H1 (cell line): ENCODE data around the gene APPL2.

ENCODE experiments used
- CHD2 ChIP-seq: IDR thresholded peaks from 2 replicates; pipeline ENCODE4 v1.6.1; 2012; ENCODE audit warnings: low read length, improper control_type of control experiment
- EZH2 ChIP-seq: fragments of 200-600 bp; sonication (generic); IDR thresholded peaks from 2 replicates; pipeline ENCODE4 v1.7.1; 2012; ENCODE audit warnings: low read depth, mild to moderate bottlenecking, moderate library complexity, low read length, inconsistent platforms; ENCODE audit not compliant: severe bottlenecking
- GABPA ChIP-seq: IDR thresholded peaks from 2 replicates; pipeline ENCODE4 v1.6.1; 2011; ENCODE audit warnings: mild to moderate bottlenecking, low read length, moderate library complexity, borderline replicate concordance; ENCODE audit not compliant: insufficient read depth
- JUN ChIP-seq: IDR thresholded peaks from 2 replicates; pipeline ENCODE4 v1.6.1; 2011; ENCODE audit warnings: low read depth, mild to moderate bottlenecking, improper control_type of control experiment, low read length
- JUND ChIP-seq: IDR thresholded peaks from 2 replicates; pipeline ENCODE4 v1.6.1; 2011; ENCODE audit warnings: mild to moderate bottlenecking, improper control_type of control experiment, low read length
- MAX ChIP-seq: IDR thresholded peaks from 2 replicates; pipeline ENCODE4 v1.6.1; 2012; ENCODE audit warnings: inconsistent platforms
- POLR2A ChIP-seq, 2 experiments: IDR thresholded peaks; 1 replicate in 1 of 2; 2 replicates in 1 of 2; pipeline ENCODE4 v1.6.1; 2011; ENCODE audit warnings: low read depth in 2 of 2, low read length in 2 of 2, mild to moderate bottlenecking in 2 of 2; ENCODE audit errors: control extremely low read depth in 1 of 2
- POLR2AphosphoS5 ChIP-seq: IDR thresholded peaks from 2 replicates; pipeline ENCODE4 v1.6.1; 2011; ENCODE audit warnings: low read depth, low read length
- SIN3A ChIP-seq, 2 experiments: IDR thresholded peaks in 1 of 2; conservative IDR thresholded peaks in 1 of 2; 2 replicates each; pipeline ENCODE4 v1.6.1; 2011 to 2012; ENCODE audit warnings: low read length in 2 of 2, improper control_type of control experiment in 1 of 2, low read depth in 1 of 2, mild to moderate bottlenecking in 1 of 2
- SUZ12 ChIP-seq: fragments of 200-600 bp; sonication (generic); IDR thresholded peaks from 2 replicates; pipeline ENCODE4 v1.6.1; 2012; ENCODE audit warnings: mild to moderate bottlenecking, inconsistent platforms, low read length, moderate library complexity, mixed read lengths
- TF ChIP-seq, protein P1 (sequence below), 3 experiments: IDR thresholded peaks; 1 replicate in 2 of 3; 2 replicates in 1 of 3; pipeline versions ENCODE4 v1.5.1 to v1.6.1; 2011; ENCODE audit warnings: low read length in 3 of 3, mild to moderate bottlenecking in 3 of 3, inconsistent platforms in 2 of 3, low read depth in 1 of 3, moderate library complexity in 1 of 3; ENCODE audit not compliant: insufficient read depth in 1 of 3; ENCODE audit errors: control extremely low read depth in 1 of 3
- TF ChIP-seq, protein P2 (sequence below): IDR thresholded peaks from 2 replicates; pipeline ENCODE4 v1.6.1; 2012; ENCODE audit warnings: low read length, inconsistent platforms

DNA sequence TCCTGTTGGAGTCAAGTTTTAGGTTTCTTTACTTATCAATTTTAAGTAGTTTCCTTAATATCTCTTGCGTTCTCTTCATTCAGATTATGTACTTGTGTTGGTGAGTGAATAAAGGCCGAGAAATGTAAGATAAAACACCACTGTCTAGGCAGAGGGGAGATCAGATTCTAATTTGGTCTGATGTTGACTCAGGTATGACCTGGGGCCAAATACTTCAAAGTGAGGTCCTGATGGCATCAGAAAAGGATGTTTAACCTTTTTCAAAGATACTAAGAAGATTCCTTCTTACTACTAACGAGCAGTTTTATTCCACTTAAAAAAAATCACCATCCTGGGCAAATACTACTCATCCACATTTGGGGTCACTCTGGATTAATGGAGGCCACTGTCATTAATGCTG is 26.9 kb downstream of the APPL2 start:
- no peak for TF ChIP-seq MAX
- no peak for TF ChIP-seq EZH2
- TF ChIP-seq, protein P1, sequence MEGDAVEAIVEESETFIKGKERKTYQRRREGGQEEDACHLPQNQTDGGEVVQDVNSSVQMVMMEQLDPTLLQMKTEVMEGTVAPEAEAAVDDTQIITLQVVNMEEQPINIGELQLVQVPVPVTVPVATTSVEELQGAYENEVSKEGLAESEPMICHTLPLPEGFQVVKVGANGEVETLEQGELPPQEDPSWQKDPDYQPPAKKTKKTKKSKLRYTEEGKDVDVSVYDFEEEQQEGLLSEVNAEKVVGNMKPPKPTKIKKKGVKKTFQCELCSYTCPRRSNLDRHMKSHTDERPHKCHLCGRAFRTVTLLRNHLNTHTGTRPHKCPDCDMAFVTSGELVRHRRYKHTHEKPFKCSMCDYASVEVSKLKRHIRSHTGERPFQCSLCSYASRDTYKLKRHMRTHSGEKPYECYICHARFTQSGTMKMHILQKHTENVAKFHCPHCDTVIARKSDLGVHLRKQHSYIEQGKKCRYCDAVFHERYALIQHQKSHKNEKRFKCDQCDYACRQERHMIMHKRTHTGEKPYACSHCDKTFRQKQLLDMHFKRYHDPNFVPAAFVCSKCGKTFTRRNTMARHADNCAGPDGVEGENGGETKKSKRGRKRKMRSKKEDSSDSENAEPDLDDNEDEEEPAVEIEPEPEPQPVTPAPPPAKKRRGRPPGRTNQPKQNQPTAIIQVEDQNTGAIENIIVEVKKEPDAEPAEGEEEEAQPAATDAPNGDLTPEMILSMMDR (IDR thresholded peaks at IDR 0.05; ENCODE audit: control extremely low read depth in 1 of 3, insufficient read depth in 1 of 3, low read depth in 1 of 3, low read length in 3 of 3) = no peak
- no peak for TF ChIP-seq JUND
- no peak for TF ChIP-seq SIN3A (conservative IDR thresholded peaks at IDR 0.05 in 1 of 2, IDR thresholded peaks at IDR 0.05 in 1 of 2; ENCODE audit: low read depth in 1 of 2, low read length in 2 of 2)
- no peak for TF ChIP-seq SUZ12
- TF ChIP-seq, protein P2, sequence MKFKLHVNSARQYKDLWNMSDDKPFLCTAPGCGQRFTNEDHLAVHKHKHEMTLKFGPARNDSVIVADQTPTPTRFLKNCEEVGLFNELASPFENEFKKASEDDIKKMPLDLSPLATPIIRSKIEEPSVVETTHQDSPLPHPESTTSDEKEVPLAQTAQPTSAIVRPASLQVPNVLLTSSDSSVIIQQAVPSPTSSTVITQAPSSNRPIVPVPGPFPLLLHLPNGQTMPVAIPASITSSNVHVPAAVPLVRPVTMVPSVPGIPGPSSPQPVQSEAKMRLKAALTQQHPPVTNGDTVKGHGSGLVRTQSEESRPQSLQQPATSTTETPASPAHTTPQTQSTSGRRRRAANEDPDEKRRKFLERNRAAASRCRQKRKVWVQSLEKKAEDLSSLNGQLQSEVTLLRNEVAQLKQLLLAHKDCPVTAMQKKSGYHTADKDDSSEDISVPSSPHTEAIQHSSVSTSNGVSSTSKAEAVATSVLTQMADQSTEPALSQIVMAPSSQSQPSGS = no peak
- no peak for TF ChIP-seq GABPA
- no peak for TF ChIP-seq POLR2AphosphoS5
- TF ChIP-seq JUN = no peak
- TF ChIP-seq POLR2A (IDR thresholded peaks at IDR 0.05; ENCODE audit: control extremely low read depth in 1 of 2, low read depth in 2 of 2, low read length in 2 of 2) = no peak
- no peak for TF ChIP-seq CHD2
